Measurements from ENCODE around the gene PKD2L1.
"Not testable (repeated sequence)": the region's sequence is repeated elsewhere in the genome, so short reads cannot be mapped to it uniquely, and the experiment has no call there.

The PKD2L1 gene

DNA sequence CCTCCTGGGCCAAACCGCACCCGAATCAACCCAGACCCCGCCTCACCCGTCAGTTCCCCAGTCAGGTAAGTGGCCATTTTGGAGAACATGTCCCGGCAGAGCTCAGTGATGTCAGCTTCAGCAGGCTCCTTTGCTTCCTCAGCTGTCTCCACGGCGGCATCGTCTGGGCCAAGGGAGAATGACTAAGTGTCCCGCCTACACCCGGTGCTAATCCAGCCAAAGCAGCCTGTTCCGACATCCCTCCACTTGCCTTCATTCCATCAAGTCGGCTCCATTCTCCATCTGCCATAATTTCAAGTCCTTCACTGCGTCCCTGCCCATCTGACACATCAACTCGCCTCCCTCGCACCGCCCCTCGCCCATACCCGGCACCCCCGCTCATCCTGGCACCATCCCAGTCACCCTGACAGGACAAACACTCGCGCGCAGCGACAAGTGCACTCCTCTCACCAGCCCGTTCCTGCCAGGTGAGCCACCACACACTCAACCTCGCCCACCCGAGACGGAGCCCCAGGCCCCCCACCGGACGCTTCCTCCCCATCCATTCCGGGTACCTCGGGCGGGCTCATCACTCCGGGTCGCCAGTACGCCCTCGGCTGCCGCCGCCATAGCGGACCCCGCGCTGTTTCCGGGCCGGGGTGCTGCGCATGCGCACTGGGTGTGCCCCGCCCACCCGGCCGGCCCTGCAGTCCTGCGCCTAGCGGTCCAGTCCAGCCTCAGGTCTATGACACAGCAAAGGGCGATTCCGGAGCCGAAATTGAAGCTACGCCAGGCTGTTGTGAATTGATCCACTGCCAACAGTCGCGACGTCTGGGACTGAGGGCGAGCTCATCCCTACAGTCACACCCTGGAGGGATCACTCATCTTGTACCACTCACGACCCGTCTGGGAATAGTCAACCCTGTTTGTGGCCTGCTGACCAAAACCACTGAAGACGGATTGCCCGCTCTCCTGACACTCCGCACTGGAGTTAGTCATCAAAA, 43.7 kb downstream of the PKD2L1 start, which contains the start of gene BLOC1S2:
BLOC1S2 (minus strand) TSS at position 630 of the 983 bp plus-strand sequence; CDS start at position 609, 21 bp downstream.
- peak; percentile 94 for DNase-seq (ENCODE audit: low spot score)

DNA sequence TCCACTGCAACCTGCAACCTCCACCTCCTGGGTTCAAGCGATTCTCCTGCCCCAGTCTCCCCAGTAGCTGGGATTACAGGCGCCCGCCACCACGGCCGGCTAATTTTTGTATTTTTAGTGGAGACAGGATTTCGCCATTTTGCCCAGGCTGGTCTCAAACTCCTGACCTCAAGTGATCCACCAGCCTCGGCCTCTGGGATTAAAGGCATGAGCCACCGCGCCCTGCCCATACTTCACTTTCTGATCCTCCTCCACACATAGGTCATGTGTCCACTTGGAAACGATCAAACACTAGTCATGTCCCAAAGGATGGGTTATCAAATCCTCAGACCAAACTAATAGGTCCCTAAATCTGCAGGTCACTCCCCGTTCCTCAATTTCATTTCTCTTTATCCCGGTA, 44.7 kb downstream of the PKD2L1 start:
- not testable (repeated sequence) for DNase-seq (ENCODE audit: low spot score)

DNA sequence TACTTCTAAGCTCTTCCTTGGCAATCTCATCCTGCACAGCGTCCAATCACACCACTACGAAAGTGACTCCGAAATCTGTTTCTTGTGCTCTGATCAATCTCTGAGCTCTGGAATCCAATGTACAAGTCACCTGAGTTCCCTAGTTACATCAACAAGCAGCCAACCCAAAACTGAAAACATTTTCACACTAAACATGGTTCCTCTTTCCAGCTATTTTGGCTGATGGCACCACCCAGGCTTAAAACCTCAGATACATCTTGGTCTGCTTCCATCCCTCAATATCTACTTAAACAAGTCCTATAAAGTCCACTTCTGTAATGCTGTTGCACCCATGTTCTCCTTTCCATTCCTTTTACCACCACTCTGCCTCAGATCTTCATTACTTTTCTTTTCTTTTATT, 47.1 kb downstream of the PKD2L1 start:
- DNase-seq (ENCODE audit: low spot score): peak; percentile 16

DNA sequence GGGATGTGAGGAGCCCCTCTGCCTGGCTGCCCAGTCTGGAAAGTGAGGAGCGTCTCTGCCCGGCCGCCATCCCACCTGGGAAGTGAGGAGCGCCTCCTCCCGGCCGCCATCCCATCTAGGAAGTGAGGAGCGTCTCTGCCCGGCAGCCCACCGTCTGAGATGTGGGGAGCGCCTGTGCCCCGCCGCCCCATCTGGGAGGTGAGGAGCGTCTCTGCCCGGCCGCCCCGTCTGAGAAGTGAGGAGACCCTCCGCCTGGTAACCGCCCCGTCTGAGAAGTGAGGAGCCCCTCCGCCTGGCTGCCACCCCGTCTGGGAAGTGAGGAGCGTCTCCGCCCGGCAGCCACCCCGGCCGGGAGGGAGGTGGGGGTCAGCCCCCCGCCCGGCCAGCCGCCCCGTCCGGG, 53.1 kb downstream of the PKD2L1 start:
- DNase-seq (ENCODE audit: low spot score): not testable (repeated sequence)

DNA sequence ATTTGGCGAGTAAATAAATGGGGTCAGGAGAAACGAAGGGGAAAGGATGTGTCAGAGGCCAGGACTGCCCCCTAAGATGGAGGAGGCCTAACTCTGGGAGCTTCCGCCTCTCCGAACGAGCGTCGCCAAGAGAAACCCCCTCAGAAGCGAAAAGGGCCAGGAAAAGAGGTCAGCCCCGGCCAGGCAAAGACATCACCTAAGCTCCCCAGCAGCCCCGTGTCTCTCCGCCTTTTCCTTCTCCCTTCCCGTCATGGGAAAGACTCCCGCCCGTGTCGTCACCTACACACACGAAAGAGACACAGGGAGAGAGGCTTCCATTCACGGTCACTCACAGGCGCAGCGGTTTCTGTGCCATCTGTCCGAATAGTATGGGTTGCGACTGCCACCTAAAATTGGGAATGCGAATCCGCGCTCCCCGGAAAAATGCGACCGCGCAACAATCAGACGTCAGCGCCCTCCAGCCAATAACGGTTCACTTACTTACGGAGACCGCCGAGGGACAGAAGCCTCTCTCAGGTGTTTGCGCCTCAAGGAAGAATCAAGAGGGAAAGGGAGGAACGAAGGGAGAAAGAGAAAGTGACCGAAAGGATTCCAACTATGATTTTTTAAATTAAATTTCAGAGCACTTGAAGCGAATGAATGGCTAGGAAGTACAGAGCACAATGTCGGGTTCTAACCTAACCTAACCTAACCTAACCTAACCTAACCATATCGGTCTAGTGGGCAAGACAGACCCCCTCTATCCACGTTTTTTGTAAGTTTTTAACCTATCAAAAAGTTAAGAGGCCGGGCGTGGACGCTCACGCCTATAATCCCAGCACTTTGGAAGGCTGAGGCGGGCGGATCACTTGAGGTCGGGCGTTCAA, 62.6 kb downstream of the PKD2L1 start, which contains the start of gene CWF19L1:
CWF19L1 (minus strand) TSS at position 400 of the 866 bp plus-strand sequence; CDS start at position 355, 45 bp downstream.
- DNase-seq (ENCODE audit: low spot score): peak; percentile 55

DNA sequence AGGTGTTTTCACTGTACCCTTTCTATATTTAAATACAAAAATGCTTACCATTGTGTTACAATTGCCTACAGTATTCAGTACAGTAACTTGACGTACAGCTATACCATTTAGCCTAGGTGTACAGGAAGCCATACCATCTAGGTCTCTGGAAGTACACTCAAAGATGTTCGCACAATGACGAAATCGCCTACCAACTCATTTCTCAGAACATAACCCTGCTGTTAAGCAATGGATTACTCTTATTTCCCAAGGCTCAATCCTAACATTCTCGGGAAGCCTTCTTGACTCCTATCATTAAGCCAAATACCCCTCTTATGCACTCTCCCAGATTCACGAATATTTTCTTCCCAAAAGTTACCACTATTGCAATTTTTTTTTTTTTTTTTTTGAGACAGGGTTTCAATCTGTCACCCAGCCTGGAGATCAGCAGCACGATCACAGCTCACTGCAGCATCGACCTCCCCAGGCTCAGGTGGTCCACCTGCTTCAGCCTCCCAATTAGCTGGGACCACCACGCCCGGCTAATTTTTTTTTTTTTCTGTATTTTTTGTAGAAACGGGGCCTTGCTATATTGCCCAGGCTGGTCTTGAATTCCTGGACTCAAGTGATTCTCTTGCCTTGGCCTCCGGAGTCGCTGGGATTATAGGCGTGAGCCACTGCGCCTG, 64.1 kb downstream of the PKD2L1 start:
- no peak for DNase-seq (ENCODE audit: low spot score)

DNA sequence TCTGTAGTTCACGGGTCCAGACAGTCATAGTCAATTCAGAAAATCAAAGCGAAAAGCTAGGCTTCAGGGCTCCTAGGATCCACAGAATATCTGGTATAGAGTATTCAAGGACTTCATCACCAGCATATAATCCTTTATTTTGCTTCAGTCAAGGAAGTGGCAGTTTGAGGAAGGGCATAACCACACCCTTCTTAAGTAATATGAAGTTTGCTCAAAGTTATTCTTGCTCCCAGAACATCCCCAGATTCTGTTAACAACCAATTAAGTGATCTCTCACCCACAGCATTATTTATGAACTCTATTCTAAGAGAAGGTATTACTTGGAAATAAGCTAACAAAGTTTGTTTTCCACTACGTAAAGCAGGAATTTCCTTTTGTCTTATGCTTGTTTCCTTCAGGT, 75.8 kb downstream of the PKD2L1 start:
- DNase-seq (ENCODE audit: low spot score): no peak

DNA sequence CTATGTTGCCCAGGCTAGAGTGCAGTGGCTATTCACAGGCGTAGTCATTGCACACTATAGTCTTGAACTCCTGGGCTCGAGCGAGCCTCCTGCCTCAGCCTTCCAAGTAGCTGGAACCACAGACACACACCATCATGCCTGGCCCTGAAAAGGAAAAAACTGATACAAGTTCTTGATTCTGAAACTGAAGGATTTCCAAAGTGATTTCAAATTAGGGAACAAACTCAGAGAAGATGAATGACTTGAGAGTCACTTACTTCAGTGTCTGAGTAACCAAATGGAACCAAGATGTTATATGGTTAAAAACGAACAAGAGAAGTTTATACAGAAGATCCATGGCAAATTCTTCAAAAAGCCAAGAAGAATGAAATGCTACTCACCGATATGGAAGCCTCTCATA, 77.0 kb downstream of the PKD2L1 start:
- DNase-seq (ENCODE audit: low spot score): no peak

DNA sequence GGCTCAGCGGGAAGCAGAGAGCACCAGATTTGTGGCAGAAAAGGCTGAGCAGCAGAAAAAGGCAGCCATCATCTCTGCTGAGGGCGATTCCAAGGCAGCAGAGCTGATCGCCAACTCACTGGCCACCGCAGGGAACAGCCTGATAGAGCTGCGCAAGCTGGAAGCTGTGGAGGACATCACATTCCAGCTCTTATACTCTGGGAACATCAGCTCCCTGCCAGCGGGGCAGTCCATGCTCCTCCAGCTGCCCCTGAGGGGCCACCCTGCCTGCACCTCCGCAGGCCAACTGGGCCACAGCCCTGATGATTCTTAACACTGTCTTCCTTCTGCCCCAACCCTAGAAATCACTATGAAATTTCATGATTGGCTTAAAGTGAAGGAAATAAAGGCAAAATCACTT, 81.2 kb downstream of the PKD2L1 start:
- DNase-seq (ENCODE audit: low spot score): no peak

DNA sequence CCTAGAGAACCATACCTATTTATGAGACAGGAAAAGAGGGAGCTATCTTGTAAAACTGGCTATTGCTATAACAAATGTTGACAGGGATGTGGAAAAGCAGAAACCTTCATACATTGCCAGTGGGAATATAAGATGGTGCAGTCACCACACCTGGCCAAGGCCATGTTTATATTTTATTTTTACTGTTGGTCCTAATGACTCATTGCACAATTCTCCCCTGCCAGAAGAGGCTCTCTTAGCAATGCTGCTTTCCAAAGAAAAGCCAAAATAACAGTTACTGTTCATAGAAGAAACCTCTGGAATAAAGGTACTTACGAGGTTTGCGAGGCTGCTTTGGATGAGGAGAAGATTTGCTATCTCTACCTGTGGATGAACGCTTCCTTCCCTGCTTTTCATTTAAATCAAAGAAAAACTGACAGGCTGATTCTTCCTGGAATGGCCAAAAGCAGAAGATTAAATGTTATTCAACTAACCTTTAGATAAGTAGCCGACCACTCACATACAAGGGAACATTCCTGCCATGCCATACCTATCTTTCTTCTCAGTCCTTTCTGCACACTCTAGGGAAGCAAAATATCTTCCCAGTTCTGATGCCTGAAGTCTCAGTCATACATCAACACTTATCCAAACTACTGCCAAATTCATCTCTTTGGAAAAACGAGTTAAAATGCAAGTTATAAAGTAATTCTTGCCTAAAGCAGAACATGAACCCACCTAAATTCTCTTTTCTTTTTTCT, 84.4 kb downstream of the PKD2L1 start:
- DNase-seq (ENCODE audit: low spot score): no peak

DNA sequence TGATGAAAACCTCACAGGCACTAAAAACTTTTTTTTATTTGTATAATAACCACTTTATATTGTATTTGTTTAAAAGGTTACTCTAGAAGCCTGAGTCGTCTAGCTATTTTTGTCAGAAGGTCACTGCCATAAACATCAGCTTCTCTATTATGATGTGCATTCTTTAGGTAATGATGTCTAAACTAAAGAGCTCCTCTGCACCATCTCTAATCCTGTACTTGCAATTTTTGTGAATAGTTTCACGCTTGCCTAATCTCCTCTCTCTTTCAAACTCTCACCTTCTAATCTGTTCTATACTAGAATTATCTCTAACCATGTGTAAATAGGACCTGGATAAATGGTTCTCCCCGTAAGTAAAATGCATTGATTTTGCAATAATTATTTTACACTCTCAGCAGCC, 90.2 kb downstream of the PKD2L1 start:
- no peak for DNase-seq (ENCODE audit: low spot score)

DNA sequence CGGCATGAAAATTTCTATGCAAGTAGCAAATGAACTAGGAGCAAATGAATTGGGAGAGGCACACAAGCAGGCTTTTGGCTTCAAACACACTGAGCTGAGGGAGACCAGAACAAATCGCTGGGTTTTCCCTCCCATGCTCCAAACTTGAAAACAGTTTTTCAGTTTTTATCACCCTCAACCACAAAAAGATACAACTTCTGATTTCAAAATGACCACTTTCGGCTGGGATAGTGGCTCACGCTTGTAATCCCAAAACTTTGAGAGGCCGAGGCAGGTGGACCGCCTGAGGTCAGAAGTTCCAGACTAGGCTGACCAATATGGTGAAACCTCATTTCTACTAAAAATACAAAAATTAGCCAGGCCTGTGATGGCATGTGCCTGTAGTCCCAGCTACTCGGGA, 91.6 kb downstream of the PKD2L1 start:
- DNase-seq (ENCODE audit: low spot score): no peak

Data from germinal center (tissue), 1 donor.